ENCODE measurements around the gene GPR39. TPM values are rescaled to one million over a fixed set of nuclear protein-coding genes. Genes with fewer than 3 reads are reported as not detected.

Gene GPR39
- total RNA-seq, 1 experiment from 2014 or later, result 0.50 TPM

GRCh38 chr2:132567682-132568081 is 151.1 kb downstream of the GPR39 start:
- Histone ChIP-seq H3K4me1 (ENCODE audit: insufficient read depth, low read length) (no peaks in the 10 kb centered on the region), H2AK5ac (ENCODE audit: insufficient read length, low read length) (no peak overlapping the region), H3K18ac (ENCODE audit: insufficient read length, low read depth, low read length) (no peak overlapping the region), H4K8ac (replicated peaks; ENCODE audit: insufficient read length, low read depth, low read length) (no peak overlapping the region), H2BK120ac (ENCODE audit: low read depth, low read length, poor library complexity, severe bottlenecking) (no peak overlapping the region), H3K9ac (ENCODE audit: extremely low read depth, insufficient read length, low read length) (no peak overlapping the region), H3K79me1 (ENCODE audit: insufficient read depth, low read depth, low read length, poor library complexity, severe bottlenecking) (no peaks in the 10 kb centered on the region), H2BK15ac (ENCODE audit: low read depth, low read length) (no peak overlapping the region), H2BK20ac (ENCODE audit: low read depth, low read length, poor library complexity, severe bottlenecking) (no peak overlapping the region), H3K4me2 (ENCODE audit: insufficient read depth, insufficient read length, low read length) (no peak overlapping the region), H3K9me3 (ENCODE audit: control insufficient read depth, low read depth, low read length) (no peaks in the 10 kb centered on the region), H2AFZ (ENCODE audit: low read length) (no peak overlapping the region), H3K23me2 (ENCODE audit: insufficient read length, low read depth, low read length, poor library complexity, severe bottlenecking) (no peaks in the 10 kb centered on the region), H3K23ac (ENCODE audit: insufficient read length, low read depth, low read length) (no peak overlapping the region), H3K27me3 (ENCODE audit: insufficient read depth, low read length) (no peaks in the 10 kb centered on the region), H4K91ac (ENCODE audit: insufficient read length, low read depth, low read length) (no peak overlapping the region), H2BK5ac (ENCODE audit: insufficient read length, low read length) (no peak overlapping the region), H3T11ph (ENCODE audit: low read length) (no peak overlapping the region), H3K56ac (ENCODE audit: insufficient read length, low read depth, low read length) (no peak overlapping the region), H3K79me2 (ENCODE audit: insufficient read depth, low read length) (no peaks in the 10 kb centered on the region), H4K5ac (ENCODE audit: insufficient read length, low read depth, low read length) (no peak overlapping the region), H2BK12ac (ENCODE audit: insufficient read length, low read depth, low read length) (no peak overlapping the region), H3K4ac (ENCODE audit: low read depth, low read length) (no peak overlapping the region), H3K14ac (ENCODE audit: insufficient read depth, low read length) (no peak overlapping the region), H4K20me1 (ENCODE audit: control insufficient read depth, insufficient read depth, insufficient read length) (no peaks in the 10 kb centered on the region), H3K27ac (ENCODE audit: insufficient read length, low read depth, low read length) (no peak overlapping the region)
- Mint-ChIP-seq H3K27me3 (ENCODE audit: low read depth) (peaks cover 3% of the 10 kb centered on the region), H3K27ac (no peak overlapping the region), H3K9me3 (no peaks in the 10 kb centered on the region), H3K4me3 (no peak overlapping the region), H3K4me1 (no peaks in the 10 kb centered on the region), H3K36me3 (ENCODE audit: insufficient read depth in 1 of 3, low read depth in 3 of 3) (no peaks in the 10 kb centered on the region)
- no CpG with 5 or more reads among the region's 5 CpGs for WGBS (ENCODE audit: extremely low coverage, insufficient read length, low lambda C conversion rate)
- TF ChIP-seq, protein P1, sequence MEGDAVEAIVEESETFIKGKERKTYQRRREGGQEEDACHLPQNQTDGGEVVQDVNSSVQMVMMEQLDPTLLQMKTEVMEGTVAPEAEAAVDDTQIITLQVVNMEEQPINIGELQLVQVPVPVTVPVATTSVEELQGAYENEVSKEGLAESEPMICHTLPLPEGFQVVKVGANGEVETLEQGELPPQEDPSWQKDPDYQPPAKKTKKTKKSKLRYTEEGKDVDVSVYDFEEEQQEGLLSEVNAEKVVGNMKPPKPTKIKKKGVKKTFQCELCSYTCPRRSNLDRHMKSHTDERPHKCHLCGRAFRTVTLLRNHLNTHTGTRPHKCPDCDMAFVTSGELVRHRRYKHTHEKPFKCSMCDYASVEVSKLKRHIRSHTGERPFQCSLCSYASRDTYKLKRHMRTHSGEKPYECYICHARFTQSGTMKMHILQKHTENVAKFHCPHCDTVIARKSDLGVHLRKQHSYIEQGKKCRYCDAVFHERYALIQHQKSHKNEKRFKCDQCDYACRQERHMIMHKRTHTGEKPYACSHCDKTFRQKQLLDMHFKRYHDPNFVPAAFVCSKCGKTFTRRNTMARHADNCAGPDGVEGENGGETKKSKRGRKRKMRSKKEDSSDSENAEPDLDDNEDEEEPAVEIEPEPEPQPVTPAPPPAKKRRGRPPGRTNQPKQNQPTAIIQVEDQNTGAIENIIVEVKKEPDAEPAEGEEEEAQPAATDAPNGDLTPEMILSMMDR (conservative IDR thresholded peaks at IDR 0.05), result no peak
- DNase-seq, result no peak

Data from H9 (cell line).